GM18508 (cell line): ENCODE results near the gene KRTAP4-5.
"Not testable (repeated sequence)": the region's sequence is repeated elsewhere in the genome, so short reads cannot be mapped to it uniquely, and the experiment has no call there.

Experiments used
- ATAC-seq: cut with Tn5 transposase; IDR thresholded peaks from one replicate; pipeline ENCODE4 v1.9.1; 2021; ENCODE audit warnings: moderate number of reproducible peaks; ENCODE audit not compliant: insufficient read depth, unreplicated experiment

The KRTAP4-5 gene

GRCh38 chr17:41148971-41149651 lies 514 bp downstream of the KRTAP4-5 start:
- ATAC-seq = not testable (repeated sequence)

- no peak for ATAC-seq
Observed at GRCh38 chr17:41147531-41148204, 2.0 kb downstream of the KRTAP4-5 start.

GRCh38 chr17:41145261-41145660 lies 4.4 kb downstream of the KRTAP4-5 start:
- ATAC-seq = no peak

- ATAC-seq = no peak
Observed at GRCh38 chr17:41144846-41145245, 4.8 kb downstream of the KRTAP4-5 start.

GRCh38 chr17:41141361-41141760 lies 8.3 kb downstream of the KRTAP4-5 start:
- ATAC-seq = no peak

GRCh38 chr17:41140360-41141131 lies 9.1 kb downstream of the KRTAP4-5 start, which contains the start of gene KRTAP4-6:
Gene KRTAP4-6, minus strand, starts transcription at chr17:41140544. Its CDS starts 57 bp downstream, at chr17:41140487.
- ATAC-seq = no peak

- ATAC-seq = not testable (repeated sequence)
Observed at GRCh38 chr17:41139865-41140264, 9.8 kb downstream of the KRTAP4-5 start.

GRCh38 chr17:41133880-41134735 lies 15.5 kb downstream of the KRTAP4-5 start:
- ATAC-seq = no peak

- ATAC-seq = no peak
Observed at GRCh38 chr17:41131979-41132378, 17.6 kb downstream of the KRTAP4-5 start.

GRCh38 chr17:41127371-41127770 lies 22.3 kb downstream of the KRTAP4-5 start:
- ATAC-seq = no peak

GRCh38 chr17:41126412-41126811 lies 23.2 kb downstream of the KRTAP4-5 start:
- ATAC-seq = no peak

- ATAC-seq = no peak
Observed at GRCh38 chr17:41125064-41125463, 24.6 kb downstream of the KRTAP4-5 start.

GRCh38 chr17:41123991-41124371 lies 25.6 kb downstream of the KRTAP4-5 start, which contains the start of gene KRTAP4-12:
Gene KRTAP4-12, minus strand, starts transcription at chr17:41124182. Its CDS starts 60 bp downstream, at chr17:41124122.
- ATAC-seq = not testable (repeated sequence)

GRCh38 chr17:41123292-41123990 lies 26.2 kb downstream of the KRTAP4-5 start:
- not testable (repeated sequence) for ATAC-seq

GRCh38 chr17:41121742-41122141 lies 27.9 kb downstream of the KRTAP4-5 start:
- no peak for ATAC-seq

- ATAC-seq = not testable (repeated sequence)
Observed at GRCh38 chr17:41119696-41120690, 29.6 kb downstream of the KRTAP4-5 start.

- no peak for ATAC-seq
Observed at GRCh38 chr17:41118721-41119120, 30.9 kb downstream of the KRTAP4-5 start.

- not testable (repeated sequence) for ATAC-seq
Observed at GRCh38 chr17:41117846-41118386, 31.7 kb downstream of the KRTAP4-5 start, which contains the start of gene KRTAP4-11. Gene KRTAP4-11, minus strand, starts transcription at chr17:41118373. Its CDS starts 58 bp downstream, at chr17:41118315.
